ENCODE data around the gene ERAL1. TPM values are rescaled to one million over a fixed set of nuclear protein-coding genes. Genes with fewer than 3 reads are reported as not detected.

Gene ERAL1
- total and polyA plus RNA-seq, 4 donors: 28.4 to 39.3 (median 36.9) TPM

- H3K36me3 ChIP-seq (ENCODE audit: control insufficient read depth in 4 of 4, insufficient read depth in 4 of 4, low read length in 4 of 4): peaks cover 0 to 67% (median 26%) of the 10 kb centered on the region in 4 donors
- H3K9me3 ChIP-seq (ENCODE audit: control insufficient read depth in 4 of 4, insufficient read depth in 3 of 4, low read length in 3 of 4): no peaks in the 10 kb centered on the region
- TF ChIP-seq CTCF (IDR thresholded peaks at IDR 0.05; ENCODE audit: control extremely low read depth, extremely low read depth): no peak
- no peak overlapping the region for H3K4me3 ChIP-seq
- H3K27me3 ChIP-seq (ENCODE audit: control insufficient read depth in 3 of 3, insufficient read depth in 3 of 3, low read length in 2 of 3): no peaks in the 10 kb centered on the region
- DNase-seq (no peak), ATAC-seq (ENCODE audit: insufficient read depth, low FRiP score) (no peak)
- peaks cover 0 to 1% (median 0%) of the 10 kb centered on the region in 5 donors for H3K4me1 ChIP-seq (ENCODE audit: control insufficient read depth in 5 of 5, insufficient read depth in 5 of 5, low read length in 5 of 5)
- 87 to 92% methylated on average over 10 of the region's 10 CpGs for WGBS, 2 donors
- no peak overlapping the region for H3K9ac ChIP-seq (ENCODE audit: insufficient read depth in 1 of 2, low read length in 2 of 2)
- no peak overlapping the region for H3K27ac ChIP-seq (ENCODE audit: low read depth in 1 of 2, low read length in 1 of 2)
Measured at GRCh38 chr17:28885951-28886350, 31.1 kb downstream of the ERAL1 start.

GRCh38 chr17:28887871-28888471 lies 33.2 kb downstream of the ERAL1 start:
- no peak overlapping the region for H3K9ac ChIP-seq (ENCODE audit: insufficient read depth in 1 of 2, low read length in 2 of 2)
- ATAC-seq (ENCODE audit: insufficient read depth, low FRiP score) (no peak), DNase-seq (no peak)
- no peak overlapping the region for H3K27ac ChIP-seq (ENCODE audit: low read depth in 1 of 2, low read length in 1 of 2)
- no peaks in the 10 kb centered on the region for H3K27me3 ChIP-seq (ENCODE audit: control insufficient read depth in 3 of 3, insufficient read depth in 3 of 3, low read length in 2 of 3)
- H3K36me3 ChIP-seq (ENCODE audit: control insufficient read depth in 4 of 4, insufficient read depth in 4 of 4, low read length in 4 of 4): peaks cover 0 to 52% (median 16%) of the 10 kb centered on the region in 4 donors
- WGBS, 2 donors: 87 to 90% methylated on average over 12 of the region's 12 CpGs
- TF ChIP-seq CTCF (IDR thresholded peaks at IDR 0.05; ENCODE audit: control extremely low read depth, extremely low read depth): no peak
- H3K4me1 ChIP-seq (ENCODE audit: control insufficient read depth in 5 of 5, insufficient read depth in 5 of 5, low read length in 5 of 5): peaks cover 0 to 12% (median 0%) of the 10 kb centered on the region in 5 donors
- H3K9me3 ChIP-seq (ENCODE audit: control insufficient read depth in 4 of 4, insufficient read depth in 3 of 4, low read length in 3 of 4): no peaks in the 10 kb centered on the region
- no peak overlapping the region for H3K4me3 ChIP-seq

GRCh38 chr17:28888832-28889231 lies 34.0 kb downstream of the ERAL1 start:
- Histone ChIP-seq H3K27me3 (ENCODE audit: control insufficient read depth in 3 of 3, insufficient read depth in 3 of 3, low read length in 2 of 3) (no peaks in the 10 kb centered on the region), H3K4me1 (ENCODE audit: control insufficient read depth in 5 of 5, insufficient read depth in 5 of 5, low read length in 5 of 5) (peaks cover 0 to 15% (median 0%) of the 10 kb centered on the region in 5 donors), H3K36me3 (ENCODE audit: control insufficient read depth in 4 of 4, insufficient read depth in 4 of 4, low read length in 4 of 4) (peaks cover 0 to 45% (median 14%) of the 10 kb centered on the region in 4 donors), H3K27ac (ENCODE audit: low read depth in 1 of 2, low read length in 1 of 2) (no peak overlapping the region), H3K4me3 (no peak overlapping the region), H3K9ac (ENCODE audit: insufficient read depth in 1 of 2, low read length in 2 of 2) (no peak overlapping the region), H3K9me3 (ENCODE audit: control insufficient read depth in 4 of 4, insufficient read depth in 3 of 4, low read length in 3 of 4) (no peaks in the 10 kb centered on the region)
- ATAC-seq (ENCODE audit: insufficient read depth, low FRiP score) (no peak), DNase-seq (no peak)
- no peak for TF ChIP-seq CTCF (IDR thresholded peaks at IDR 0.05; ENCODE audit: control extremely low read depth, extremely low read depth)
- WGBS, 2 donors: 94 to 96% methylated on average over 7 of the region's 7 CpGs

- peaks cover 0 to 18% (median 0%) of the 10 kb centered on the region in 5 donors for H3K4me1 ChIP-seq (ENCODE audit: control insufficient read depth in 5 of 5, insufficient read depth in 5 of 5, low read length in 5 of 5)
- ATAC-seq (ENCODE audit: insufficient read depth, low FRiP score) (no peak), DNase-seq (no peak)
- H3K9me3 ChIP-seq (ENCODE audit: control insufficient read depth in 4 of 4, insufficient read depth in 3 of 4, low read length in 3 of 4): no peaks in the 10 kb centered on the region
- H3K4me3 ChIP-seq: no peak overlapping the region
- no peak overlapping the region for H3K27ac ChIP-seq (ENCODE audit: low read depth in 1 of 2, low read length in 1 of 2)
- no peak for TF ChIP-seq CTCF (IDR thresholded peaks at IDR 0.05; ENCODE audit: control extremely low read depth, extremely low read depth)
- WGBS, 2 donors: 74 to 85% methylated on average over 5 of the region's 5 CpGs
- H3K27me3 ChIP-seq (ENCODE audit: control insufficient read depth in 3 of 3, insufficient read depth in 3 of 3, low read length in 2 of 3): no peaks in the 10 kb centered on the region
- peaks cover 0 to 34% (median 8%) of the 10 kb centered on the region in 4 donors for H3K36me3 ChIP-seq (ENCODE audit: control insufficient read depth in 4 of 4, insufficient read depth in 4 of 4, low read length in 4 of 4)
- no peak overlapping the region for H3K9ac ChIP-seq (ENCODE audit: insufficient read depth in 1 of 2, low read length in 2 of 2)
Measured at GRCh38 chr17:28889996-28890395, 35.2 kb downstream of the ERAL1 start.

Data from lung (tissue), 12 donors.